Heart left ventricle (tissue), 16 donors: Measurements from ENCODE around the gene MTUS2. TPM values are rescaled to one million over a fixed set of nuclear protein-coding genes. Genes with fewer than 3 reads are reported as not detected.

Source experiments
- ATAC-seq, 4 donors: fragments of 200-7000 bp; cut with Tn5 transposase; one replicate each; pipeline ENCODE4 v1.9.1; 2020 to 2022; ENCODE audit warnings: moderate library complexity in 4 of 4, mild to moderate bottlenecking in 3 of 4, moderate number of reproducible peaks in 1 of 4
- DNase-seq, 5 donors: peaks; one replicate each; pipeline ENCODE4 v3.0.0-alpha.2; 2020
- H3K27ac ChIP-seq, 12 donors: fragments of 200-600 bp; sonication (generic) in 4 of 12; one replicate each; pipeline versions ENCODE4 v1.5.0 to v1.8.0; 2016 to 2022; ENCODE audit warnings: mild to moderate bottlenecking in 2 of 12
- H3K27me3 ChIP-seq, 9 donors: fragments of 200-600 bp; sonication (generic) in 2 of 9; one replicate each; pipeline versions ENCODE4 v1.5.1 to v1.8.0; 2016 to 2022; ENCODE audit warnings: mild to moderate bottlenecking in 3 of 9
- H3K36me3 ChIP-seq, 9 donors: fragments of 200-600 bp; sonication (generic) in 2 of 9; one replicate each; pipeline versions ENCODE4 v1.5.0 to v1.8.0; 2018 to 2022; ENCODE audit warnings: mild to moderate bottlenecking in 2 of 9
- H3K4me1 ChIP-seq, 12 donors: fragments of 200-600 bp; sonication (generic) in 4 of 12; one replicate each; pipeline versions ENCODE4 v1.5.0 to v1.8.0; 2016 to 2022; ENCODE audit warnings: mild to moderate bottlenecking in 3 of 12
- H3K4me3 ChIP-seq, 12 donors: fragments of 200-600 bp; sonication (generic) in 4 of 12; one replicate each; pipeline versions ENCODE4 v1.5.0 to v1.8.0; 2017 to 2022; ENCODE audit warnings: mild to moderate bottlenecking in 9 of 12, moderate library complexity in 4 of 12
- H3K9me3 ChIP-seq, 12 donors: fragments of 200-600 bp; sonication (generic) in 4 of 12; one replicate each; pipeline versions ENCODE4 v1.5.0 to v1.8.0; 2016 to 2022; ENCODE audit warnings: mild to moderate bottlenecking in 1 of 12
- CTCF ChIP-seq, 12 donors: fragments of 200-600 bp; sonication (generic) in 4 of 12; IDR thresholded peaks; one replicate each; pipeline versions ENCODE4 v1.5.0 to v1.8.0; 2018 to 2022; ENCODE audit warnings: antibody characterized with exemption in 12 of 12, mild to moderate bottlenecking in 5 of 12
- POLR2A ChIP-seq, 2 donors: fragments of 450-650 bp; IDR thresholded peaks; one replicate each; pipeline ENCODE4 v1.6.1; 2017; ENCODE audit warnings: antibody characterized with exemption in 2 of 2, mild to moderate bottlenecking in 2 of 2, moderate library complexity in 2 of 2
- WGBS, 4 donors: extraction: QIAGEN DNeasy Blood & Tissue Kit in 2 of 4; methylation state at CpG; one replicate each; pipeline versions ENCODE4 v1.1.5 to v1.1.7; 2013 to 2018; 5-methylcytosine and 5-hydroxymethylcytosine counted together
- intact Hi-C, 10 donors: fragments of 100-400 bp; cut with DNase I; formaldehyde crosslinking; loops; one replicate each; pipeline versions ENCODE4 v1.11.1 to v1.14.2; 2022
- polyA plus RNA-seq, 2 donors: library from polyadenylated mRNA; stranded (reverse); fragments of 200-250 nt; gene quantifications; one replicate each; pipeline ENCODE4 v1.2.3, GENCODE V29; 2013
- total RNA-seq, 9 donors: library from RNA; depleted of rRNA in 2 of 9; stranded (reverse); fragments of >200 nt in 2 of 9; fragmentation: NEBNext Ultra II Directional in 3 of 9; extraction: Animal tissue kit (Norgen Biotek cat#: 25700) in 3 of 9; gene quantifications; one replicate each; pipeline versions ENCODE4 v1.1.0 to v1.2.4, GENCODE V29; 2016 to 2023
- donor health status: ischemic (EF 13 %, LVEDD 7.1; RV severe dilation, severe dysfunction).
- donor health status: healthy with polysubstance abuse.
- donor health status: DM: no; HTN: yes; CAD: no.
- donor health status: DM: no; HTN: no; CAD: no.
- donor health status: ischemic (EF 25% LVEDD 6.9; RV normal size, moderate dysfunction).
- donor health status: ischemic (EF 25% LVEDD 5.7; RV mildly dilated, moderate dysfunction).
- donor health status: healthy.
- donor health status: DM: yes; HTN: yes; CAD: no.
- donor health status: ischemic (EF 35%, LVEDD 5.7; RV mildly dilated, moderate dysfunction).
- donor health status: nonischemic (EF 11% LVEDD 7.7; RV severe dilation, severe dysfunction).
- donor health status: DM: yes; HTN: yes; CAD: no.
- donor health status: PGD.
- donor health status: ischemic (EF 29% LVEDD 5.4; RV normal size, mild dysfunction).
- donor health status: nonischemic (EF 23%, LVEDD 6.1; RV moderate dilation, normal function).

MTUS2 gene
- total and polyA plus RNA-seq, 11 donors = 28.7 to 174 (median 67.9) TPM

GRCh38 chr13:29535663-29536655 lies 715.8 kb downstream of the MTUS2 start:
- Histone ChIP-seq H3K27me3 (no peaks in the 10 kb centered on the region), H3K27ac (no peak overlapping the region), H3K36me3 (peaks cover 0 to 44% (median 7%) of the 10 kb centered on the region in 9 donors), H3K9me3 (no peaks in the 10 kb centered on the region), H3K4me3 (no peak overlapping the region), H3K4me1 (peaks cover 0 to 12% (median 2%) of the 10 kb centered on the region in 12 donors)
- WGBS, 4 donors = 92 to 95% (median 94%) methylated on average over 21 to 24 of the region's 24 CpGs
- DNase-seq (no peak), ATAC-seq (no peak)
- TF ChIP-seq CTCF (IDR thresholded peaks at IDR 0.05) = no peak
- no peak for TF ChIP-seq POLR2A (IDR thresholded peaks at IDR 0.05)
- intact Hi-C loops = no loop called here

DNA sequence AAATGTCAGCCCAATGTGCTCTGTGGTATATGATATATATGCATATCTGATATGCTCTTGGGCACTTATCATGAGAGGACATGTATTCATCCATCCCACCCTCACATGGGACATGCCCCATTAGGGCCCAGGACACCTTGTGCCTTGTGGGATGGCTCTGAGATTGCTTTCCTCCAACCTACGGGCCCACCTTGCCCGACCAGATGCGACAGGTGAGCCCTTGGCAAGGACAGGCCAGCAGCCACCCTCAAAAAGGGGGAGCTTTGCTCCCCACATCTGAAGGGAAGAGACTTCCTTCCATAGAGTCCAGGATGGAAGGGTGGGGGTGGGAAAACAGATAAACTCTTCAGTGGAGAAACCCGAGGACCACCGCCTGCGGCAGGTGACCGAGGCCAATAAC lies 716.7 kb downstream of the MTUS2 start:
- Histone ChIP-seq H3K4me1 (peaks cover 0 to 12% (median 0%) of the 10 kb centered on the region in 12 donors), H3K4me3 (no peak overlapping the region), H3K27ac (no peak overlapping the region), H3K36me3 (peaks cover 0 to 37% (median 7%) of the 10 kb centered on the region in 9 donors), H3K9me3 (no peaks in the 10 kb centered on the region), H3K27me3 (no peaks in the 10 kb centered on the region)
- no peak for ATAC-seq
- no peak for TF ChIP-seq POLR2A (IDR thresholded peaks at IDR 0.05)
- no peak for TF ChIP-seq CTCF (IDR thresholded peaks at IDR 0.05)
- no peak for DNase-seq
- intact Hi-C loops = no loop called here
- 76 to 98% (median 97%) methylated on average over 7 of the region's 7 CpGs for WGBS, 4 donors

DNA sequence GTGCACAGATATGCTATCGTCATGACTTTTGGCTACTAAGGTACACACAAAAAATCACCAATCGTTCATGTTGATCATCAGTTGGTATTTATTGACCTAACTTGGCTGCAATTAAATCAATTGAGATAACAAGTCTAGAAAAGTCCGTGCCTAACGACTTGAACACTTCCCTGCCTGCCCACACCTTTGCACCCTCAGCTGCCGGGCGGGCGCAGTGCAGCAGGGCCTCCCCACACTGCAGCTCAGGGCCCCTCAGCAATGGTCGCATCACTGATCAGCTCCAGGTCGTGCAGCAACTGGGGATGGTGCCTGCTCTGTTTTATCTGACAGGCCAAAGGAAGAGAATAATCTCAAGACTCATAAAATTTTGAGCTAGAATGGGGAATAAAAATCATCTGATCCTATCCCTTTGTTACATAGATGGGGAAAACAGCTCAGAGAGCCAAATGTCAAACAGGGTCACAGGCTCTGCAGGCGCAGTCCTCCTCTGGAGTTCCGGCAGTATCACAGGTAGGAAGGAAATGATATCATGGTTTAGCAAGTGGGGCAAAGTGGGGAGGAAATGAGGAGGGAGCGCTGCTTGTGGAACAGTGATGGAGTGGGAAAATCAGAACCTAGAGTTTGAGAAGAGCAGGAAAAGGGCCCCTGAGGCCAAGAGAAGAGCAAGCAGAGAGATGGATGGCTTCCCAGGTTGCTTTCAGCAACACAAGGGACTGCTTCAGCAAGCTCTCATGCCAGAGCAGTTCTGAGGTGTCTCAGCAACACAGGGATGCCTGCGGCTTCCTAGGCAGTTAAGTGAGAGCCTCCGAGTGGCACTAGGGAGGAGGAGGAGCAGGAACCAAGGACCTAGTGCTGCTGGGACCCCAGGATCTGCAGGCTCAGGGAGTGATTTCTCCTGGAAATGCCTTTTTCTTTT lies 717.9 kb downstream of the MTUS2 start:
- peaks cover 0 to 12% (median 0%) of the 10 kb centered on the region in 12 donors for H3K4me1 ChIP-seq

More for the DNA sequence above, 717.9 kb downstream of the MTUS2 start:
- no peak for TF ChIP-seq CTCF (IDR thresholded peaks at IDR 0.05)
- no peak for TF ChIP-seq POLR2A (IDR thresholded peaks at IDR 0.05)
- Histone ChIP-seq H3K27me3 (no peaks in the 10 kb centered on the region), H3K9me3 (no peaks in the 10 kb centered on the region), H3K4me3 (no peak overlapping the region), H3K36me3 (peaks cover 0 to 26% (median 4%) of the 10 kb centered on the region in 9 donors), H3K27ac (no peak overlapping the region)
- ATAC-seq (peak in 1 of 4 donors; percentile 50), DNase-seq (no peak)
- WGBS, 4 donors = 76 to 83% (median 78%) methylated on average over 14 of the region's 14 CpGs
- intact Hi-C loops = no loop called here
